NCI-H2227 treated with DMSO at 0.1 percent for 48 hours (cell line): ENCODE data around the gene CACNA2D3.
A peak's percentile ranks its signal among the peaks of the same experiment; 100 is the strongest.

Experiments used
- DNase-seq: peaks from one replicate; lab custom pipeline; 2025; lab: John Stamatoyannopoulos, UW

The CACNA2D3 gene

GRCh38 chr3:54849360-54849759 lies 727.0 kb downstream of the CACNA2D3 start:
- no peak for DNase-seq

GRCh38 chr3:54850484-54851018 lies 728.2 kb downstream of the CACNA2D3 start:
- no peak for DNase-seq

GRCh38 chr3:54853573-54854404 lies 731.4 kb downstream of the CACNA2D3 start:
- DNase-seq = peak; percentile 39

GRCh38 chr3:54856271-54856670 lies 733.9 kb downstream of the CACNA2D3 start:
- no peak for DNase-seq

GRCh38 chr3:54857343-54857742 lies 735.0 kb downstream of the CACNA2D3 start:
- no peak for DNase-seq

GRCh38 chr3:54858093-54858785 lies 735.9 kb downstream of the CACNA2D3 start:
- DNase-seq = no peak

GRCh38 chr3:54859184-54859583 lies 736.8 kb downstream of the CACNA2D3 start:
- DNase-seq = no peak

GRCh38 chr3:54861248-54862067 lies 739.1 kb downstream of the CACNA2D3 start:
- DNase-seq = no peak

GRCh38 chr3:54862526-54862925 lies 740.2 kb downstream of the CACNA2D3 start:
- no peak for DNase-seq

GRCh38 chr3:54863366-54863765 lies 741.0 kb downstream of the CACNA2D3 start:
- no peak for DNase-seq

- DNase-seq = no peak
These were observed 741.4 kb downstream of the CACNA2D3 start for GRCh38 chr3:54863786-54864185.

GRCh38 chr3:54865316-54865715 lies 743.0 kb downstream of the CACNA2D3 start:
- no peak for DNase-seq

- no peak for DNase-seq
These were observed 743.9 kb downstream of the CACNA2D3 start for GRCh38 chr3:54866251-54866650.

- peak; percentile 42 for DNase-seq
These were observed 748.1 kb downstream of the CACNA2D3 start for GRCh38 chr3:54870423-54870822.

GRCh38 chr3:54871867-54872266 lies 749.5 kb downstream of the CACNA2D3 start:
- DNase-seq = no peak

- no peak for DNase-seq
These were observed 751.0 kb downstream of the CACNA2D3 start for GRCh38 chr3:54873059-54874010.

- no peak for DNase-seq
These were observed 752.6 kb downstream of the CACNA2D3 start for GRCh38 chr3:54874816-54875556.

GRCh38 chr3:54875596-54876268 lies 753.4 kb downstream of the CACNA2D3 start:
- no peak for DNase-seq

GRCh38 chr3:54876694-54877093 lies 754.3 kb downstream of the CACNA2D3 start:
- no peak for DNase-seq

GRCh38 chr3:54877730-54878129 lies 755.4 kb downstream of the CACNA2D3 start:
- no peak for DNase-seq
